H1 (cell line): ENCODE measurements around the gene MPRIP. TPM values are rescaled to one million over a fixed set of nuclear protein-coding genes. Genes with fewer than 3 reads are reported as not detected.

Experiments
- EP300 ChIP-seq, 2 experiments: IDR thresholded peaks; 1 replicate in 1 of 2; 2 replicates in 1 of 2; pipeline ENCODE4 v1.6.1; 2011 to 2012; ENCODE audit warnings: low read depth in 2 of 2, low read length in 2 of 2, mild to moderate bottlenecking in 2 of 2, borderline replicate concordance in 1 of 2, inconsistent platforms in 1 of 2, moderate library complexity in 1 of 2
- KDM4A ChIP-seq: IDR thresholded peaks from one replicate; pipeline ENCODE4 v1.7.1; 2012; ENCODE audit warnings: low read depth, mild to moderate bottlenecking, moderate library complexity, low read length, inconsistent platforms; ENCODE audit not compliant: severe bottlenecking
- POLR2AphosphoS5 ChIP-seq: IDR thresholded peaks from 2 replicates; pipeline ENCODE4 v1.6.1; 2011; ENCODE audit warnings: low read depth, low read length
- SIN3A ChIP-seq, 2 experiments: IDR thresholded peaks in 1 of 2; conservative IDR thresholded peaks in 1 of 2; 2 replicates each; pipeline ENCODE4 v1.6.1; 2011 to 2012; ENCODE audit warnings: low read length in 2 of 2, improper control_type of control experiment in 1 of 2, low read depth in 1 of 2, mild to moderate bottlenecking in 1 of 2
- SP4 ChIP-seq: IDR thresholded peaks from 2 replicates; pipeline ENCODE4 v1.6.1; 2012; ENCODE audit warnings: low read length, inconsistent platforms
- SUZ12 ChIP-seq: fragments of 200-600 bp; sonication (generic); IDR thresholded peaks from 2 replicates; pipeline ENCODE4 v1.6.1; 2012; ENCODE audit warnings: mild to moderate bottlenecking, inconsistent platforms, low read length, moderate library complexity, mixed read lengths
- polyA plus RNA-seq, 7 experiments: library from polyadenylated mRNA; depleted of rRNA in 3 of 7; stranded (reverse) in 5 of 7; unstranded in 2 of 7; fragments of >200 nt in 5 of 7; fragments of 200-250 nt in 2 of 7; gene quantifications; 1 replicate in 5 of 7; 2 replicates in 1 of 7; 4 replicates in 1 of 7; pipeline versions ENCODE4 v1.2.1 to v1.2.3, GENCODE V29; 2011 to 2013; ENCODE audit warnings: missing spikeins in 2 of 7, mixed read lengths in 2 of 7
- total RNA-seq: library from RNA; stranded (reverse); fragmentation: NEBNext Ultra II Directional; extraction: Animal tissue kit (Norgen Biotek cat#: 25700); gene quantifications from 2 replicates; pipeline ENCODE4 v1.2.1, GENCODE V29; 2021

MPRIP gene
- total and polyA plus RNA-seq, 2 of the 8 experiments (the other 6 are each of a cell fraction or from before 2014, with no cell fraction given): 48.6 to 146 TPM

GRCh38 chr17:17035490-17035889 is 6.8 kb upstream of the MPRIP start (continued):
- TF ChIP-seq SUZ12: no peak
- no peak for TF ChIP-seq SP4
- no peak for TF ChIP-seq POLR2AphosphoS5
- TF ChIP-seq EP300 (IDR thresholded peaks at IDR 0.05; ENCODE audit: borderline replicate concordance in 1 of 2, low read depth in 2 of 2, low read length in 2 of 2): no peak
- no peak for TF ChIP-seq KDM4A
- TF ChIP-seq SIN3A (conservative IDR thresholded peaks at IDR 0.05 in 1 of 2, IDR thresholded peaks at IDR 0.05 in 1 of 2; ENCODE audit: low read depth in 1 of 2, low read length in 2 of 2): no peak
